ENCODE results near the gene DPM1. TPM values are rescaled to one million over a fixed set of nuclear protein-coding genes. Genes with fewer than 3 reads are reported as not detected.

DPM1 gene
- total and polyA plus RNA-seq, 2 experiments from 2014 or later, result 76.2 to 89.8 TPM

DNA sequence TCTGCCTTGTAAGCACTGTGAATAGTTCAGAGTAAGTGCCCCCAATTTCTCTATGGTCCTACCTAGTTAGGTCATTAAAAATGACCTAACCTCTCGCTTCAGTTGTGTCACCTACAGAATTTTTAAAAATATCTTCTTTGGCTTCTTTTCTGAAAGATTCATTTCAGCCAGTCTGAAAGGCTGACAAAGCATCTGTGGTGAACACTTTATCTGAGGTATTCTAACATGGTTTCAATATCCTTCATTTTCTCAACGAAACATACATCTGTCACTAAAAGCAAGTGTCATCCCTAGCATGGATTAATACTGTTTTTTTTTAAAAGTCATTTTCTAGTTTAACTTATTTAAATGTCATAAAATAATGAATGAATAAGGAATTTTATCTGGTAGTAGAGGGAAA, 5.1 kb downstream of the DPM1 start:
- Histone ChIP-seq H3K27ac (no peak overlapping the region), H3K27me3 (no peaks in the 10 kb centered on the region), H3K9me3 (ENCODE audit: low read depth) (no peaks in the 10 kb centered on the region), H3K4me1 (ENCODE audit: low read depth) (peaks cover 10% of the 10 kb centered on the region), H3K36me3 (peaks cover 54% of the 10 kb centered on the region), H3K4me3 (no peak overlapping the region)
- no peak for DNase-seq (ENCODE audit: low read depth in 1 of 2, low spot score in 1 of 2)
- no peak for TF ChIP-seq CTCF (IDR thresholded peaks at IDR 0.05; ENCODE audit: low read depth, low read length)

- no peak for DNase-seq (ENCODE audit: low read depth in 1 of 2, low spot score in 1 of 2)
- Histone ChIP-seq H3K36me3 (peaks cover 81% of the 10 kb centered on the region), H3K4me1 (ENCODE audit: low read depth) (no peaks in the 10 kb centered on the region), H3K4me3 (no peak overlapping the region), H3K27ac (no peak overlapping the region), H3K9me3 (ENCODE audit: low read depth) (no peaks in the 10 kb centered on the region), H3K27me3 (no peaks in the 10 kb centered on the region)
- TF ChIP-seq CTCF (IDR thresholded peaks at IDR 0.05; ENCODE audit: low read depth, low read length), result no peak
Measured at GRCh38 chr20:50948132-50948785, 10.1 kb downstream of the DPM1 start.

- Histone ChIP-seq H3K9me3 (ENCODE audit: low read depth) (no peaks in the 10 kb centered on the region), H3K4me3 (no peak overlapping the region), H3K36me3 (peaks cover 71% of the 10 kb centered on the region), H3K27me3 (no peaks in the 10 kb centered on the region), H3K4me1 (ENCODE audit: low read depth) (no peaks in the 10 kb centered on the region), H3K27ac (no peak overlapping the region)
- TF ChIP-seq CTCF (IDR thresholded peaks at IDR 0.05; ENCODE audit: low read depth, low read length), result no peak
- no peak for DNase-seq (ENCODE audit: low read depth in 1 of 2, low spot score in 1 of 2)
Measured at GRCh38 chr20:50943069-50943468, 15.3 kb downstream of the DPM1 start.

GRCh38 chr20:50933589-50933988, 24.7 kb downstream of the DPM1 start:
- Histone ChIP-seq H3K36me3 (peaks cover 28% of the 10 kb centered on the region), H3K9me3 (ENCODE audit: low read depth) (no peaks in the 10 kb centered on the region), H3K4me1 (ENCODE audit: low read depth) (peaks cover 10% of the 10 kb centered on the region), H3K27me3 (no peaks in the 10 kb centered on the region), H3K4me3 (no peak overlapping the region), H3K27ac (peak overlapping the region; percentile 100)
- no peak for DNase-seq (ENCODE audit: low read depth in 1 of 2, low spot score in 1 of 2)
- TF ChIP-seq CTCF (IDR thresholded peaks at IDR 0.05; ENCODE audit: low read depth, low read length), result no peak

GRCh38 chr20:50932691-50933280, 25.5 kb downstream of the DPM1 start:
- peaks cover 33% of the 10 kb centered on the region for H3K36me3 ChIP-seq
- peak overlapping the region; percentile 100 for H3K27ac ChIP-seq
- peaks cover 17% of the 10 kb centered on the region for H3K4me1 ChIP-seq (ENCODE audit: low read depth)
- DNase-seq (ENCODE audit: low read depth in 1 of 2, low spot score in 1 of 2), result no peak
- H3K9me3 ChIP-seq (ENCODE audit: low read depth), result no peaks in the 10 kb centered on the region
- H3K27me3 ChIP-seq, result no peaks in the 10 kb centered on the region
- TF ChIP-seq CTCF (IDR thresholded peaks at IDR 0.05; ENCODE audit: low read depth, low read length), result no peak
- H3K4me3 ChIP-seq, result no peak overlapping the region

Data from cardiac muscle cell (in vitro differentiated cells and primary cell).